ENCODE data around the gene LRRC75B. TPM values are rescaled to one million over a fixed set of nuclear protein-coding genes. Genes with fewer than 3 reads are reported as not detected.

Gene LRRC75B
- total RNA-seq, 3 donors from 2014 or later (not counting 1 experiment from before 2014, with no cell fraction given), result 1.7 to 4.8 (median 2.3) TPM

DNA sequence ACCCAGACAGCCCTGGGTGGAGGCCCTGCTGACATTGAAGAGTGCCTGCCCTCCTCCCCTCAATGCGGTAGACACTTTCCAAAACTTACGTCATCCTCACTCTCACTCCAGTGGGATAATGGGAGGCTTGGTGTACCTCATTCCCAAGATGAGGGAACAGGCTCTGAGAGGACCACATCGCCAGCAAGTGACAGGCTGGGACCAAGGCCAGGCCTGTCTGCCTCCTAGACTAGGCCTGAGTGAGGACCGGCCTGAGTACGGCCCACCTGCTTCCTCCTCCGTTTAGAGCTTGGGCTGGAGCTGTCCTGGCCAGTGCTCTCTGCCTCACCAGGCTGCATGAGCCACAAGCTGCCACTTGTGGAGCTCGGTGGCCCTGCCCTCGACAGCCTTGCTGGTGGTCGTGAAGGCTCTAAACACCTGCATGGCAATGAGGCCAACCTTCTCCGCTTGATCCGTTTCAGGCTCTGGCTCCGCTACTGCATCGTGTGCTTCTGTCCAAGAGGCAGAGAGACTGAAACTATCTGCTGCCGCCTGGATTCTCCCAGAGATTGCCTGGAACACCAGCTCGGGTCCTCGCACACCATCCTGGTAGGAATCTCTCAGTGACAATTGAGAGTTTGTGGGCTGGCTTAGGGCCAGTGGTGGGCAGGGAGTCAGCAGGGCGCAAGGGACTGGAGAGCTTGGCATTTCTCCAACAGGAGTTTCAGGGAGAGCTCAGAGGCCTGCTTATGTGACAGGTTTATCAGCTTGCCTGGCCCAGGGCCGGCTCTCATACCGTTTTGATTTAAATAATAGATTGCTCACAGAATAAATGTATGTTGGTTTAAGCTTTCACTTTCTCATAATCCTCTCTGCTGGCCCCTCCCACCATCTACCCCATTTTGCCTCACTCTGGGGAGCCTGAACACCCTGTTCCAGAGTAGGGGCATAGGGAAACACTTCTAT, 9.4 kb downstream of the LRRC75B start:
- 89% methylated on average over 16 of the region's 19 CpGs for WGBS (ENCODE audit: insufficient coverage)
- H3K27ac Mint-ChIP-seq, result no peak overlapping the region

DNA sequence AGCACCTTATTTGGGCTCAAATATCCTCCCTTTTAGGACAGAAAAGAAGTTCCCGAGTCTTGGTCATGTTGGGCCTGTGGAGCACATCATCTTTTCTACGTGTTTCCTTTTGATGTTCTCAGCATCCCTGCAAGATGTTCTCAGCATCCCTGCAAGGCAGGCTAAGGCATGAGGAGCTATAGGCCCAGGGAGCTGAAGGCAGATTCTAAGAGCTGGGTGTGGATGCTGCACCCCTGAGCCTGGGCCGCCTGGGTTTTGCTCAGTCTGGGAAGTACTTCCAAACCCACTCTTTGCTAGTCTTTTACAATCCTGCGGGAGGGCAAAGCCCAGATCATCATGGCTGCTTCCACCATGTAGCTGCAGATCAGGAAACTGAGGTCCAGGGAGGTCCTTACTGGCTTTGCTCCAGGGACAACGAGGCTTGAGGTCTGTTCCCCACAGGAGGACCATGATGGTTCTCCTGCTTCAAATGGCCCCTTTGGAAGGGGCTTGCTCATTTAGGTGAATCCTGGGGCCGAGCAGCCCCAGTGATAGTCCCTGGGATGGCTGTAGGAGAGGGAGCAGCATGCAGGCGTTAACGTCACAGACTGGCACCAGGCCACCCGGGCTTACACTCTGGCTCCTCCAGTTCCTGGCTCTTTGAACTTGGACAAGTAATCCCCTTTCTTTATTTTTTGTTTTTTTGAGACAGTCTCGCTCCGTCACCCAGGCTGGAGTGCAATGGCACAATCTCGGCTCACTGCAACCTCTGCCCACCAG, 10.6 kb downstream of the LRRC75B start:
- Mint-ChIP-seq H3K36me3 (no peaks in the 10 kb centered on the region), H3K9me3 (no peaks in the 10 kb centered on the region), H3K4me3 (no peak overlapping the region), H3K4me1 (no peaks in the 10 kb centered on the region), H3K27me3 (ENCODE audit: low read depth in 2 of 2) (no peaks in the 10 kb centered on the region), H3K27ac (no peak overlapping the region)
- TF ChIP-seq, protein P1, sequence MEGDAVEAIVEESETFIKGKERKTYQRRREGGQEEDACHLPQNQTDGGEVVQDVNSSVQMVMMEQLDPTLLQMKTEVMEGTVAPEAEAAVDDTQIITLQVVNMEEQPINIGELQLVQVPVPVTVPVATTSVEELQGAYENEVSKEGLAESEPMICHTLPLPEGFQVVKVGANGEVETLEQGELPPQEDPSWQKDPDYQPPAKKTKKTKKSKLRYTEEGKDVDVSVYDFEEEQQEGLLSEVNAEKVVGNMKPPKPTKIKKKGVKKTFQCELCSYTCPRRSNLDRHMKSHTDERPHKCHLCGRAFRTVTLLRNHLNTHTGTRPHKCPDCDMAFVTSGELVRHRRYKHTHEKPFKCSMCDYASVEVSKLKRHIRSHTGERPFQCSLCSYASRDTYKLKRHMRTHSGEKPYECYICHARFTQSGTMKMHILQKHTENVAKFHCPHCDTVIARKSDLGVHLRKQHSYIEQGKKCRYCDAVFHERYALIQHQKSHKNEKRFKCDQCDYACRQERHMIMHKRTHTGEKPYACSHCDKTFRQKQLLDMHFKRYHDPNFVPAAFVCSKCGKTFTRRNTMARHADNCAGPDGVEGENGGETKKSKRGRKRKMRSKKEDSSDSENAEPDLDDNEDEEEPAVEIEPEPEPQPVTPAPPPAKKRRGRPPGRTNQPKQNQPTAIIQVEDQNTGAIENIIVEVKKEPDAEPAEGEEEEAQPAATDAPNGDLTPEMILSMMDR (IDR thresholded peaks at IDR 0.05), result no peak
- intact Hi-C loops (cut with micrococcal nuclease), result no loop called here
- no peaks in the 10 kb centered on the region for H3K9me3 ChIP-seq (ENCODE audit: control insufficient read depth, insufficient read depth, low read length)
- DNase-seq (no peak), ATAC-seq (no peak)
- no peaks in the 10 kb centered on the region for H3K27me3 ChIP-seq (ENCODE audit: control insufficient read depth, insufficient read depth, low read length)
- H3K4me1 ChIP-seq (ENCODE audit: control insufficient read depth, insufficient read depth, low read length), result no peaks in the 10 kb centered on the region
- no peak overlapping the region for H3K4me3 ChIP-seq (ENCODE audit: low read length)
- H3K36me3 ChIP-seq (ENCODE audit: control insufficient read depth, insufficient read depth, low read length), result no peaks in the 10 kb centered on the region
- 93% methylated on average over 12 of the region's 12 CpGs for WGBS (ENCODE audit: insufficient coverage)
- H3K27ac ChIP-seq (ENCODE audit: low read length), result no peak overlapping the region

More for the DNA sequence above, 9.4 kb downstream of the LRRC75B start:
- Mint-ChIP-seq H3K4me1 (no peaks in the 10 kb centered on the region), H3K9me3 (no peaks in the 10 kb centered on the region), H3K27me3 (ENCODE audit: low read depth in 2 of 2) (no peaks in the 10 kb centered on the region), H3K36me3 (no peaks in the 10 kb centered on the region), H3K4me3 (no peak overlapping the region)
- Histone ChIP-seq H3K4me1 (ENCODE audit: control insufficient read depth, insufficient read depth, low read length) (no peaks in the 10 kb centered on the region), H3K9me3 (ENCODE audit: control insufficient read depth, insufficient read depth, low read length) (no peaks in the 10 kb centered on the region), H3K36me3 (ENCODE audit: control insufficient read depth, insufficient read depth, low read length) (peaks cover 2% of the 10 kb centered on the region), H3K4me3 (ENCODE audit: low read length) (no peak overlapping the region), H3K27me3 (ENCODE audit: control insufficient read depth, insufficient read depth, low read length) (no peaks in the 10 kb centered on the region), H3K27ac (ENCODE audit: low read length) (no peak overlapping the region)
- ATAC-seq, result no peak
- no peak for DNase-seq
- intact Hi-C loops (cut with micrococcal nuclease), result no loop called here
- TF ChIP-seq, protein P1 (IDR thresholded peaks at IDR 0.05), result no peak

DNA sequence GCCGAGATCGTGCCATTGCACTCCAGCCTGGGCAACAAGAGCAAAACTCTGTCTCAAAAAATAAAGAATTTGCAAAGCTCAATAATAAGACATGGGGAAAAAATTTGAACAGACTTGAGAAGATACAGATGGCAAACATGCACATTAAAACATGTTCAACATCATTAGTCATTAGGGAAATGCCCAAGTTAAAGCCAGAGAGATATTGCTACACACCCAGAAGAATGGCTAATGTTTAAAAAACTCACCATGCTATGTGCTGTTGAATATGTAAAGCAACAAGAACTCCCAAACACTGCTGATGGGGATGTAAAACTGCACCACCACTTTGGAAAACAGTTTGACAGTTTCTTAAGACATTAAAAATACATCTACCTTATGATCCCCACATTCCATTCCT, 12.6 kb downstream of the LRRC75B start:
- Histone ChIP-seq H3K4me3 (ENCODE audit: low read length) (no peak overlapping the region), H3K4me1 (ENCODE audit: control insufficient read depth, insufficient read depth, low read length) (no peaks in the 10 kb centered on the region), H3K36me3 (ENCODE audit: control insufficient read depth, insufficient read depth, low read length) (peaks cover 2% of the 10 kb centered on the region), H3K9me3 (ENCODE audit: control insufficient read depth, insufficient read depth, low read length) (no peaks in the 10 kb centered on the region), H3K27ac (ENCODE audit: low read length) (no peak overlapping the region), H3K27me3 (ENCODE audit: control insufficient read depth, insufficient read depth, low read length) (no peaks in the 10 kb centered on the region)
- WGBS (ENCODE audit: insufficient coverage), result 100% methylated on average over 1 of the region's 2 CpGs
- no peak for DNase-seq
- Mint-ChIP-seq H3K36me3 (no peaks in the 10 kb centered on the region), H3K27me3 (ENCODE audit: low read depth in 2 of 2) (no peaks in the 10 kb centered on the region), H3K4me1 (no peaks in the 10 kb centered on the region), H3K9me3 (no peaks in the 10 kb centered on the region), H3K4me3 (no peak overlapping the region), H3K27ac (no peak overlapping the region)
- intact Hi-C loops (cut with micrococcal nuclease), result no loop called here
- TF ChIP-seq, protein P1 (IDR thresholded peaks at IDR 0.05), result no peak
- ATAC-seq, result no peak
